GM19468 (cell line): ENCODE data around the gene CDC7.
"Not testable (repeated sequence)": the region's sequence is repeated elsewhere in the genome, so short reads cannot be mapped to it uniquely, and the experiment has no call there.

Experiments used
- ATAC-seq: cut with Tn5 transposase; IDR thresholded peaks from one replicate; pipeline ENCODE4 v1.9.1; 2021; ENCODE audit warnings: mild to moderate bottlenecking, moderate library complexity, moderate number of reproducible peaks; ENCODE audit not compliant: unreplicated experiment; ENCODE audit errors: extremely low read depth

The CDC7 gene

DNA sequence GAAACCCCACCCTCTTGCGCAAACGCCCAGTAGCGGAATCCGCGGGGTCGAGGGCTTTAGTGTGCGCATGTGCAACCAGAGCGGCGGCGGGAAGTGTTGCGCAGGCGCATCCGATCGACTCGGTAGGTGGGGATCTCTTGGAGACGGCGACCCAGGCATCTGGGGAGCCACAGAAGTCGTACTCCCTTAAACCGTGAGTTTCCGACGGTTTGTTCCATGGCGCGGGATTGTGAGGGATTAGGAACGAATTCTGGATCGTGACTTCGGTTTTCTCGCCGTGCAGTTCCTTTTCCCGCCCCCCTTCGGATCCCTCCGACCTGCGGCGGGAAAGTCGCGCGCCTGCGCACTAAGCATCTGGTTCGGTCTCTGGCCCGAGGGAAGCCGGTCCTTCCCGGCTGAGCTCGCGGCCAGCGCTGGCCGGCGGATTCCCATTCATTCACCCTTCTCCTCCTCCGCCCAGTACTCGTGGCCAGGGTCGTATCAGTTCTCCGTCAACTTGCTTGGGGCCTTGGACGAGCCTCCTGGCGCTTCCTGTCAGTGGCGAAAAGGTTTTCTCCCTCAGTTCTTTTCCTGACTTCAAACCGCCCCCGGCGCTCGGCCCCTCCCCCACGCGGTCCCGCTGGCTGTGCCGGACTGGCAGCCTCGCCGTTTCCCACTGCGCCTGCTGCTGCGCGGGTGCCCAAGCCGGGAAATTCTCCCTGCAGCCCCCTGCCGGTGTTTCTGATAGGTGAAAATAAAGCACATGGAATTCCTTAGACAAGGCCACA lies at the start of gene CDC7:
TSS of gene CDC7 (plus strand) at position 96 of the 767 bp plus-strand sequence. CDS start 866 bp downstream, outside the sequence.
- ATAC-seq = peak; percentile 62

DNA sequence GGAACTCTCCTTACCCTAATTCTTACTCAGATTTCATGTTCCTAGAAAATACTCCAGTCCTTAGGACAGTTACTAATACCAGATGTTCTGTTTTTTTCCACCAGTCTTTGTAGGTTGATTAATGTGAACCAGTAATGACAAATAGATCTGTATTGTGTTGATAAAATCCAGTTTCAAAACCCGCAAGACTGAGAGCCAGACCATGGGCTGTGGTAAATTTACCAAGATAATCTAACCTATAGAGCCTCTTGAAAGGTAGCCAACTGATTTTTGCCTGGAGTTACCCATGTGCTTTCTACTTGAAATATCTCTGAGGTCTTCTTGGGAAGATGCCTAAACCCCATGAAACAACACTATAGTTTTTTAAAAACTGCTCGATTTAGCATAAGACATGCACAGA lies 46.5 kb upstream of the CDC7 start:
- ATAC-seq = no peak

DNA sequence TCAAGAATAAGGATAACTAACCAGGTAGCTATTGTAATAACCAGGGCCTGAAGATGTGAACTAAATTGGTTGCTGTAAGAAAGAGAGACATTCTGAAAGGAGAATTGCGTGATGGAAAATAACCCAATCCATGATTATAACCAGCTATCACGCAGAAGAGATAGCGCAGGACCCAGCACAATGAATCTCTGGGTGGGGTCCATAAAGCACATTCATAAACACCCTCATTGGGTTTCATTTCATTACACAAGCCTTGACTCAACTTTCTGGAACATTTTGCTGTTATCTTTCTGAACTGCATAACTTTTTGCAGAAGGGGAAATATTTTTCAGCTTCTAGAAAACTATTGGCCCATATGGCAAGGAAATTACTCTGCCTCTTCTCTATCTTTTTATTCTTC lies 45.3 kb upstream of the CDC7 start:
- ATAC-seq = no peak

DNA sequence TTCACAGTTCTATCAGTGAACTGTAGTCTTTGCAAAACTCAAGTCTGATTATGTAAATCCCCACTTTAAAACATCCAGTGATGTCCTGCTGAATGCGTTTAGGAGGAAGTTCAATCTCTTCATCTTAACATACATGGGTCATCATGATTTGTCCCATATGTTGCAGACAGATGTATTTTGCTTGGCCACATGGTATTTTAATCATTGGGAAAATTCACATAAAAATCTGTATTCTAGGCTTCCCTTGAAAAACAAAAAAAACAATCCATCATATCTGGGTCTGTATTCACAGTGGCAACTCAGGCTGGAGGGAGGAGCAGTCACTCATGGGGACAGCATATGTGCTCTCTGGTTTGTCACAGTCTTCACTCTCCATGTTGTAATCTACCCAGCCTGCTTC lies 44.8 kb upstream of the CDC7 start:
- ATAC-seq = no peak

DNA sequence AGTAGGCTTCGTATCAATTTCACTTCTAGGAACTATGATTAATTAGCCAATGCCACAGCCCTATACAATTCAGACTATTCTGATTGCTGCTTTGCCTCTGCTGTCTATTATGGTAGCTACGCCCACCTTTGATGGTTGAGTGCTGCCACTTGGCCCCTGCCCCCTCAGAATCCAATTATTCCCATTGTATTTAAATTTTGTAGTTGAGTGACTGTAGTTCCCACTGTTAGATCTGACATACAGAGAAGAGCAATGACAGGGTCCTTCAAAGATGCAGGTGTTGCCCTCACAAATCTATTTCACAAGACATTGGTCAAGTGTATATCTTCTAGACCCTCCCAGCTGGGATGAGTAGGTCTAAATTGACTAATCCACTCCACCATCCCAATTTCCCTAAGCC lies 35.3 kb upstream of the CDC7 start:
- ATAC-seq = not testable (repeated sequence)

DNA sequence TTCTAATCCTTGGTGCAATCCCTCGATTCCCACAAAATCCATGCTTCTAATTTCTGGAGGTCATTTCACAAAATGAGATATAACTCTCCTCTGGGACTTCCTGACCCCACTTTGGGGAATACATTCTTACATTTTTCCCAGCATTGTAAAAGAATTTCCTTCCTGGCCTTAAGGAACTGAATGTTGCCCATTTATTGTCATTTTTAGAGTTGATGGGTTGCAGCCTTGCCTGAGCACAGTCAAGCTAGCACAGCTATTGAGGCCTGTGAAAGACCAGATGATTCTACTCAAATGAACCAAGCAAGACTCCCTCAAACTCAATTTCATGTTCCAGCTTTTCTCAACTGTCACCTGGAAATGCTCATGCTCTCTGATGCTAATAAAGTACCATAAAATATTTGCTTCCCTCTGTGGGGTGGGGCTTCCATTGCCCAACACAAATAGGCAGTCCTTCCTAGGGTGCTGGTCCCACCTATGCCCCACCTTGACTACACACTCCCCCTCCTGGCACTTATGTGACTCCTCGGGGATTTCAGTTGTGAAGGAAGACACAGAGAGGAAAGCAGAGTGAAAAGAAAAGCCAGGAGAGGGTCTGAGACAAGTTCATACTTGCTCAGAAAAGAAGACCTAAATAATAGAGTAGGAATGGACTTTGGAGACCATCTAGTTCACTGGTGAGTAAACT lies 24.0 kb upstream of the CDC7 start:
- ATAC-seq = no peak

DNA sequence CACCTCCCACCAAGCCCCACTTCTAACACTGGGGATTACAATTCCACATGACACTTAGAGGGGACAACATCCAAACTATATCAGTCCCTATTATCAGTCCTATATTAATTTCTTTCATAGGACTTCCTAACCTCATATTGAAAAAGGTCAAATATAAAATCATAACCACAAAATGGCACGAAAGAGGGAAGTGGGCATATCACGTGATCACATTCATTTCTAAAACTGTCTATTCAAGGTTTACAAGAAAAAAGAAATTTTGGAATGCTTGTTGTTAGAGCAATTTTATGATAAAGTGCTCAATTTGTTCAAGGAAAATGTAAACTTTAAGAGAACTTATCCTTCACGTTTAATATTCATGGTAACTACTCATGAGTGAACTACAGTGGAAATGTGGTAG lies 13.2 kb upstream of the CDC7 start:
- no peak for ATAC-seq

DNA sequence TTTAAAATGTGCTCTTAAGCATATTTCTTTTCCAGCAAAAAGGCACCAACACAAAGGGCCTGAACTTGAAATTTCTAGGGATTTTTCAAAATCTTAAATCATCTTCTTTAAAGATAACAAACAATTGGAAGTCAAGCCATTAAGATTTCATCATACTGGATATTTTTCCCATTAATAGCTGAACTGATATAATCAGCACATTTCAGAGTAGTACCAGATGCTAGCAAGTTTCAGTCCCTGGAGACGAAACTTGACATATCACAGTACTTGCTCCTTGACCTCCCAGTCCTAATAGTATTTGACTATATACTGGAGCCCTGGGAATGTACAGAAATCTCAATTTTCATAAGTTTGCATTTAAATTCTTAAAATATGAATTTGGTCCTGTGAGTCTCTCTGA lies 10.2 kb upstream of the CDC7 start:
- ATAC-seq = no peak

DNA sequence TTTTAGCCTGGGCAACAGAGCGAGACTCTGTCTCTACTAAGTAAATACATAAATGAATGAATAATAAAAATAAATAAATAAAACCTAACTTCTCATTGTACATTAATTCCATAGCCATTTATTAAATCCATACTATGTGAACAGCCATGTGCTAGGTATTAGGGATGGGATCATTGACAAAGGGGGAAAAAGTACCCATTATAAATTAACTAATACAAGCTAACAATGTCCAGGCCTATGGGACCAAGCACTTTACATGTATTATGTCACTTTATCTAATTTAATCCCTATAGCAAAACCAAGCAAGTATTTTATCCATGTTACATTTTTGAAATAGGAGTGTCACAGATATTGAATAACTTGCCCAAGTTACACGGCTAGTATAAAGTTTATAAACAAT lies 2.6 kb upstream of the CDC7 start:
- no peak for ATAC-seq

DNA sequence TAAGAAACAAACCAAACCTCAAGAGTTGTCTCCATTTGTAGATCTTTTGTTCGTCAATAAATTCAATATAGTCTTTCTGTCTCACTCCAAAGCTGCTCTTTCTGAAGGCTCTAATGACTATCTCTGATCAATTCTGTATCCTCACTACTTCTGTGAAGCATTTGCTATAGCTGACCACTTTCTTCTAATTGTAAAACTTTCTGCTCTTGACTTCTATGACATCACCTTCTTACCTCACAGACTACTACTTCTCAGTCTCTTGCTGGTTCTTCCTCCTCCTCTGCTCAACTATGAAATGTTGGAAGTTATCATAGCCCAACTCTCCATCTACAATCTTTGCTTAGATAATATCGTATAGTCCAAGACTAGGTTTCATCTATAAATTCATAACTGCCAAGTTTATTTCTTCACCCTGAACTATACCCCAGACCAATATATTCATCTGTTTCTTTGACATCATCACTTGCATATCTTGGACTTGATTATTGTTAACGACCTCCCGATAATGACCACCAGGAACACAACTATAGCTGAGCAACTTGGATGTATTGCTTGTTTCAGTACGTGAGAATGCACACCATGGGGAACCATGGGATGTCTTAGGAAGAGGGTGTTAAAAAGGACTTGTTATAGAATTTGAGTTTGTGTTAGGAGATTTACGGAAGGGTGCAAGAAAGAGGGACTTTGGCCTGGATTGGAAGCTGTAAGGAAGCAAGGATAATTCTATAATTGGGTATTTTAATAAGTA lies 2.0 kb upstream of the CDC7 start:
- no peak for ATAC-seq

DNA sequence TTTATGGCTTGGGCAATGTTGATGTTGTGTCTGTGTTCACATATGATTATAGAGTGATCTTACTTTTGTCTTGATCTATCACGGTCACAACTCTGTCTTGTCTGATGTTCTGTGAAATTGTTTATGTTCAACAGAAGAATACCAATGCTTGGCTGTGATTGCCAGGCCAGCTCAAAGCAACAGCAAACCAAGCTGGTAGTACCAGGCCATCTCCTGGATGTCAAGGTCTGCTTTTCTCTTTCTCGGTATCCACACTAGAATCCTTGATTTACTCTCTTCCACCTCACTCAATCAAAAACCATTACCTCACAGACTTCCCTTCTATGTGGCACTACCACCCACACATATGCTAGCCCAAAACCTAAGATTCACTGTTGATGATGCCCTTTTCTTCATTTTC lies 1.3 kb upstream of the CDC7 start:
- ATAC-seq = no peak

DNA sequence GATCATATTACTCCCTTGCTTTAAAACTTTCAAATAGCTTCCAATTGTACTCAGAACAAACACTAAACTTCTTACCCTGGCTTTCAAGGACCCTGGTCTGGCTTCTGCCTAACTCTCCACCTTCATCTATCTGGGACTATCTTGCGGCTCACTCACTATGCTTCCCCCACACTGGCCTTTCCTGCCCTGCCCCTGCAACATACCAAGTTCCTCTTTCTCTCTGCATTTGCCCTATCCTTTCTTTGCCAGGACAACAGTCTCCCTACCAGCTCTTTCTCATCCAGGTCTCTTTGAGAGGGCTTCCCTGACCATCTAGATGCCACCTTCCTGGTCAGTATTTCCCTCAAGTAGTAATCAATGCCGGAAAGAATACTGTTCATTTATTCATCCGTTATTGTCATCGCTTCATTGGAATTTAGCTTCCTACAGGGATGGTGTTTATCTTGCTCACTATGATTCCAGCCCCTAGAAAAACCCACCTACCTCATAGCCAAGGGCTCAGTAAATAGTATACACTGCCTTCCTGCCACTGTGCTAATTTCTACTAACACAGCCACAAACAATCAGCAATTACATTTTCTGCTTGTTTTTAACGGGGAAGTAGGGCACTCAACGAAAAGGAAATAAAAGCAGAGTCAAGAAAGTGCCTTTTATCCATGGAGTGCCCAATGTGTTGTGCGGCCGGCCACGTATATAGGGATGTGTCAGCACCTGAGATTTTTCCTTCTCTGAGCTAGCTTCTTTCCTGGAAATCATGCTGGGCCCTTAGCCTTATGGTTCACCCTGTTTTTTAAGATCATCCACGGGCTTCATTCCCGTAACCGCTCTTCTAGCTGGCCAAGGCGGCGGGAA lies 521 bp upstream of the CDC7 start:
- no peak for ATAC-seq

DNA sequence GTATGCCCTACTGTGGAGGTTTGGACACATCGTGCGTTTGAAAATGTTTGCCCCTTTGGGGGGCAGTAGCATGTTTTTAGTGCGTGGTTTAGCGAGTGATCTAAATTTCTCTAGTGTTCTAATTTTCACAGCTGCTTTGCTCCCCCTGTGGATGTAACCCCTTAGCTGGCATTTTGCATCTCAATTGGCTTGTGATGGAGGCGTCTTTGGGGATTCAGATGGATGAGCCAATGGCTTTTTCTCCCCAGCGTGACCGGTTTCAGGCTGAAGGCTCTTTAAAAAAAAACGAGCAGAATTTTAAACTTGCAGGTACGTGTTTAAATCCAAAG lies 836 bp downstream of the CDC7 start:
- ATAC-seq = no peak

DNA sequence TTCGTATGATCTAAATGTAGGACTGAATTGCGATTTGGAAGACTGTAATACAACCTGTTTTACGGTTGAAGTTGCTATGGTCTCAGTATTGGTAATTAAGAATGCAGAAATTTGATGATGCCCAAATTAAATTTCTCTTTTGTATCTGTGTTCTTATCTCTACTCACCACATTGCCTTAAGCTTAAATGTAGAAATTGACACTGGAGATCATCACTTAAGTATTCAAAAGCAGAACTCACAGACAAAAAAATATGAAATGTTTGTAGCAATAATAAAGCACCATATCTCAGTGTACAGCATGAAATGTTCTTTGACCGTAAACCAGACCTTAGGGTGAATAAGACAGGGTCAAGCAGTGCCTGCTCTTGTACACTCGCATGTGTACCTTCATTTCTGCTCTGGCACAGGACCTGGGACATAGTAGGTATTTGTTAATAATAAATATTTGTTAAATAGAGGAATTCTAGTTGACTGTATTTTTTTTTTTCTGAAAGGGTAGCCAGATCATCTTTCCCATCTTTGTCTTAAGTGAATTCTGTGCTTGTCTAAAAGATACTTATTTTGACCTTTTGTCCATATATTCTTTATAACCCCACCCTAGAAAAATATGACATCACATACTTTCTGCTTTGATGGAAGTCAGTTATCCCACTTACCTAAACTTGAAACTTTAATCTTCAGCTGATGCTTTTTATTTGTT lies 1.5 kb downstream of the CDC7 start:
- no peak for ATAC-seq

DNA sequence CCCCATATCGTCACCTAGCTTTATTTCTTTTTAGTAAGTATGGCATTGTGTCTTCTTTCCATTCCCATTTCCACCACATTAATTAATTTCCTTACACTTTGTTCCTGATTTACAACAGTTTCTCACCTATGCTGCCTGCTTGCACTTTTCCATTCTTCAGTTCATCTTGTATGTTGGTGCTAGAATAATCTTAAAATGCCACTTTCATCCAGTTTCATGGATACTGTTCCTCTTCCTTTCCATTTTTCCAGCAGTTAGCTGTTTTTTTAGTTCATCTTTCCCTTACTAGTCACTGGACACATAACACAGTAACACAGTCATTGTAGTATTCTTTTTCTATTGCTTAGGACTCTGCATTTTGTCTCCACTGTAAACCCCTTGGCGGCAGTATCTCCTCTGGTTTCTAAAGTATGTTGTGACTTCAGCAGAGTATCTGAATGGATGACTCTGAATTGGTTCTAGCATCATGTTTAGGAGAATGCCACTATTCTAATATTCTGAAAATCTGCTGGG lies 2.1 kb downstream of the CDC7 start:
- ATAC-seq = peak; percentile 20

DNA sequence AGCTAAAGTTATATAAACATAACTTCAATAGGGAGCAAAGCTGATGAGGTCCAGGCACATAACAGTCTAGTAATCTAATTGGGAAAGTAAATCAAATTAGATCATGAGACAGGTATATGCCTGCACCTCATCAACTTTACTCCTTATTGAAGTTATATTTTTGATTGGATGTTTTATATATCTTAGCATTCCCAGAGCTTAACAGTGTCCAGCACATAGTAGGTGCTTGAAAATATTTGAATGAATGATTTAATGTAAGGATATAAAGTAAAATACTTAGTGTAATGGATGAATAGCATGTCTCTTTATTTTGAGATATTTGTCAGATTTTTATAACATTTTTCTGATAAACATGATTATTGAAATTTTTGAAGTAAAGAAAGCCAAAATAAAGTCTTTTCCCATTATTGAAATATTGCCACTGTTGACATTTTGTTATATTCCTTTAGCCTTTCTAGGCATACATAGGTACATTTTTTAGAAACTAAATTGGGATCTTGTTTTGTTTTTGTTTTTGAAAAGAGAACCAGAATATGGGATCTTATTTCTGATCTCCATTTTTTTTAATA lies 2.8 kb downstream of the CDC7 start:
- no peak for ATAC-seq

DNA sequence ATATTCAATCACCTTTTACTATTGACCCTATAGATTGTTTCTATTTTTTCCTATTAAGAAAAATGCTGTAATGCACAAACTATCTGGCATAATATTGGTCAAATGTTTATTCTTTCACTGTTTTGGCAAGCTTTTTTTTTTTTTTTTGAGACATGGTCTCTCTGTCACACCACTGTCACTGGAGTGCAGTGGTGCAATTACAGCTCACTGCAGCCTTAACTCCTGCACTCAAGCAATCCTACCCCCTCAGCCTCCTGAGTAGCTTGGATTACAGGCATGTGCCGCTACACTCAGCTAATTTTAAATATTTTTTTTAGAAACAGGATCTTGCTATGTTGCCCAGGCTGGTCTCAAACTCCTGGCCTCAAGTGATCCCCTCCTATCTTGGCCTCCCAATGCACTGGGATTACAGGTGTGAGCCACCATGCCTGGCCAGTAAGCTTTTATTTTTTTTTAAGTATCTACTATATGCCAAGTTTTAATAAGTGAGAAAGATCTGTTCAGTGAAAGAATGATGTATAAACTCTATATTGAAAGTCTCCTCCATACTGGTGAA lies 3.4 kb downstream of the CDC7 start:
- ATAC-seq = no peak

DNA sequence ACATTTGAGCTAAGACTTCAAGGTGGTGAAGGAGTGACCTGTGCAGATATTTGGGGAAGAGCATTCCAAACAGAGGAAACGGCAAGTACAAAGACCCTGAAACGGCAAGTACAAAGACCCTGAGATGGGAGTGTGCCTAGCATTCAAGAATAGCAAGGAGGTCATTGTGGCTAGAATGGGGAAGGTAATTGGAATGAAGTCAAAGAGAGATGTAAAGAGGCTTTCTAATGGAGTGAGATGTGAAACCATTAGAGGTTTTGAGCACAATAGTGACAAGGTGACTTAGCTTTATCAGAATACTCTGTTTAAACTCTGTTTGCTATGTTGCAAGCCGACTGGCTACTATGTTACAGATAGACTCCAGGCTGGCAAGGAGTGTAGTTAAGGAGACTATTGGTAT lies 4.4 kb downstream of the CDC7 start:
- no peak for ATAC-seq

DNA sequence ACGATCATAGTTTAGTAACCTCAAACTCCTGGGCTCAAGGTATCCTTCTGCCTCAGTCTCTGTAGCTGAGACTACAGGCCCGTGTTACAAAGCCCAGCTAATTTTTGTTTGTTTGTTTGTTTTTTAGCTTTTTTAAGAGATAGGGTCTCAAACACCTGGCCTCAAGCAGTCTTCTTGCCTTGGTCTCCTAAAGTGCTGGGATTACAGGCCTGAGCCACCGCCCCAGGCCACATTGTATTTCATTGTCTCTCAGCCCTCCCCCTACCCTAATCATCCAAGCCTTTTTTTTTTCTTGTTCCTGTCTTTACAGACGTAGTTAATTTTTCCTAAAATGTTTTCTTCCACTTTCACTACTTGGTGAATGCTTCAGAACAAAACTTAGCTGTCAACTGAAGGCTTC lies 5.4 kb downstream of the CDC7 start:
- ATAC-seq = no peak
